ENCODE measurements around the gene SAMD11.

The SAMD11 gene

GRCh38 chr1:905071-905749 is 18.5 kb upstream of the SAMD11 start:
- no peak for DNase-seq (ENCODE audit: low read depth)

GRCh38 chr1:905811-906599 is 17.7 kb upstream of the SAMD11 start:
- no peak for DNase-seq (ENCODE audit: low read depth)

GRCh38 chr1:906600-907420 is 16.9 kb upstream of the SAMD11 start:
- DNase-seq (ENCODE audit: low read depth) = no peak

GRCh38 chr1:907611-908451 is 15.9 kb upstream of the SAMD11 start:
- DNase-seq (ENCODE audit: low read depth) = no peak

- no peak for DNase-seq (ENCODE audit: low read depth)
These were observed 15.1 kb upstream of the SAMD11 start for GRCh38 chr1:908661-909060.

GRCh38 chr1:909861-910310 is 13.8 kb upstream of the SAMD11 start:
- no peak for DNase-seq (ENCODE audit: low read depth)

- DNase-seq (ENCODE audit: low read depth) = no peak
These were observed 13.3 kb upstream of the SAMD11 start for GRCh38 chr1:910311-910880.

GRCh38 chr1:910881-911721 is 12.6 kb upstream of the SAMD11 start:
- no peak for DNase-seq (ENCODE audit: low read depth)

- DNase-seq (ENCODE audit: low read depth) = no peak
These were observed 11.6 kb upstream of the SAMD11 start for GRCh38 chr1:911875-912739.

GRCh38 chr1:912740-913301 is 10.9 kb upstream of the SAMD11 start:
- no peak for DNase-seq (ENCODE audit: low read depth)

GRCh38 chr1:913491-914130 is 10.1 kb upstream of the SAMD11 start:
- no peak for DNase-seq (ENCODE audit: low read depth)

GRCh38 chr1:914131-914890 is 9.4 kb upstream of the SAMD11 start:
- no peak for DNase-seq (ENCODE audit: low read depth)

- no peak for DNase-seq (ENCODE audit: low read depth)
These were observed 8.8 kb upstream of the SAMD11 start for GRCh38 chr1:914891-915280.

GRCh38 chr1:915295-916172 is 8.2 kb upstream of the SAMD11 start:
- DNase-seq (ENCODE audit: low read depth) = no peak

- no peak for DNase-seq (ENCODE audit: low read depth)
These were observed 7.3 kb upstream of the SAMD11 start for GRCh38 chr1:916173-917075.

- no peak for DNase-seq (ENCODE audit: low read depth)
These were observed 6.7 kb upstream of the SAMD11 start for GRCh38 chr1:917076-917459.

Data from activated T-cell treated with anti-CD3 and anti-CD28 coated beads for 48 hours (primary cell).